GM13977 (cell line): Measurements from ENCODE around the gene TMEM132D.
"Not testable (repeated sequence)": the region's sequence is repeated elsewhere in the genome, so short reads cannot be mapped to it uniquely, and the experiment has no call there.

Experiments
- DNase-seq: peaks from one replicate; pipeline ENCODE4 v3.0.0; 2012; ENCODE audit warnings: low spot score
- CTCF ChIP-seq: IDR thresholded peaks from 2 replicates; pipeline ENCODE4 v1.5.1; 2012; ENCODE audit warnings: mild to moderate bottlenecking, control low read depth; ENCODE audit not compliant: insufficient read depth; ENCODE audit errors: extremely low read depth, missing control alignments
- in situ Hi-C: fragments of 300-500 bp; cut with MboI; formaldehyde crosslinking; loops from one replicate; pipeline ENCODE4 v1.12.0; 2022; ENCODE audit warnings: low sequenced_read_pairs, low pct_unique_long_range_greater_than_20kb, mixed read lengths, inconsistent platforms; ENCODE audit not compliant: unreplicated experiment

Gene TMEM132D

GRCh38 chr12:129201029-129201428, 702.8 kb downstream of the TMEM132D start:
- TF ChIP-seq CTCF = no peak
- DNase-seq = no peak
- in situ Hi-C loops = no loop called here

- no peak for TF ChIP-seq CTCF
- in situ Hi-C loops = no loop called here
- no peak for DNase-seq
Measured at GRCh38 chr12:129200576-129200975, 703.2 kb downstream of the TMEM132D start.

GRCh38 chr12:129196927-129197326, 706.9 kb downstream of the TMEM132D start:
- TF ChIP-seq CTCF = no peak
- no peak for DNase-seq
- in situ Hi-C loops = no loop called here

GRCh38 chr12:129195081-129195480, 708.7 kb downstream of the TMEM132D start:
- in situ Hi-C loops = no loop called here
- no peak for TF ChIP-seq CTCF
- DNase-seq = no peak

GRCh38 chr12:129193263-129193871, 710.5 kb downstream of the TMEM132D start:
- DNase-seq = peak; percentile 33
- in situ Hi-C loops = no loop called here
- peak; percentile 47 for TF ChIP-seq CTCF

- TF ChIP-seq CTCF = no peak
- no peak for DNase-seq
- in situ Hi-C loops = no loop called here
Measured at GRCh38 chr12:129190827-129191226, 713.0 kb downstream of the TMEM132D start.

GRCh38 chr12:129189879-129190278, 713.9 kb downstream of the TMEM132D start:
- in situ Hi-C loops, DNase-seq: not testable (repeated sequence)
